Effector CD4-positive, alpha-beta T cell (primary cell): ENCODE results near the gene AFDN.

ENCODE experiments used
- DNase-seq: peaks from one replicate; pipeline ENCODE4 v3.0.0-alpha.2; 2020

The AFDN gene

GRCh38 chr6:167842457-167842856 is 15.7 kb downstream of the AFDN start:
- no peak for DNase-seq

- DNase-seq = no peak
Measured at GRCh38 chr6:167843023-167843422, 16.3 kb downstream of the AFDN start.

- no peak for DNase-seq
Measured at GRCh38 chr6:167845856-167846255, 19.1 kb downstream of the AFDN start.

- DNase-seq = no peak
Measured at GRCh38 chr6:167846997-167847606, 20.4 kb downstream of the AFDN start.

GRCh38 chr6:167847936-167848335 is 21.2 kb downstream of the AFDN start:
- DNase-seq = no peak

- no peak for DNase-seq
Measured at GRCh38 chr6:167848783-167849182, 22.1 kb downstream of the AFDN start.

GRCh38 chr6:167849846-167850459 is 23.2 kb downstream of the AFDN start:
- DNase-seq = no peak

- no peak for DNase-seq
Measured at GRCh38 chr6:167850782-167851181, 24.1 kb downstream of the AFDN start.

- no peak for DNase-seq
Measured at GRCh38 chr6:167851370-167851952, 24.8 kb downstream of the AFDN start.

GRCh38 chr6:167855825-167856425 is 29.2 kb downstream of the AFDN start:
- DNase-seq = no peak

- no peak for DNase-seq
Measured at GRCh38 chr6:167856474-167856873, 29.8 kb downstream of the AFDN start.

GRCh38 chr6:167856999-167857660 is 30.4 kb downstream of the AFDN start:
- DNase-seq = no peak

- DNase-seq = no peak
Measured at GRCh38 chr6:167858086-167858591, 31.4 kb downstream of the AFDN start.

GRCh38 chr6:167858842-167859664 is 32.3 kb downstream of the AFDN start:
- no peak for DNase-seq

- no peak for DNase-seq
Measured at GRCh38 chr6:167860550-167861226, 34.0 kb downstream of the AFDN start.

- DNase-seq = no peak
Measured at GRCh38 chr6:167861424-167861823, 34.7 kb downstream of the AFDN start.

- no peak for DNase-seq
Measured at GRCh38 chr6:167863897-167864296, 37.2 kb downstream of the AFDN start.

GRCh38 chr6:167866642-167867041 is 39.9 kb downstream of the AFDN start:
- no peak for DNase-seq

GRCh38 chr6:167870321-167870720 is 43.6 kb downstream of the AFDN start:
- no peak for DNase-seq

- DNase-seq = no peak
Measured at GRCh38 chr6:167872538-167873210, 46.0 kb downstream of the AFDN start.
